Natural killer cell treated with Interleukin-12 subunit alpha and Interleukin-12 subunit beta and Interleukin-15 and Interleukin-18, amount 100 ng/mL, for 72 hours (primary cell): Measurements from ENCODE around the gene CEP85. TPM values are rescaled to one million over a fixed set of nuclear protein-coding genes. Genes with fewer than 3 reads are reported as not detected.

Experiments
- ATAC-seq, 2 donors: fragments of 150-1000 bp; cut with Tn5 transposase in 1 of 2; sonication (Bioruptor Pico), chemical (Tn5 transposase) in 1 of 2; 2 replicates each; pipeline ENCODE4 v1.10.0; 2021
- DNase-seq: peaks from one replicate; pipeline ENCODE4 v3.0.0; 2022; ENCODE audit warnings: low spot score
- H3K27ac Mint-ChIP-seq, 2 donors: 1 replicate in 1 of 2; 2 replicates in 1 of 2; pipeline ENCODE4 v1.8.0; 2022; ENCODE audit warnings: mixed read lengths in 2 of 2, mild to moderate bottlenecking in 1 of 2, moderate library complexity in 1 of 2
- H3K27me3 Mint-ChIP-seq, 2 donors: 1 replicate in 1 of 2; 2 replicates in 1 of 2; pipeline ENCODE4 v1.8.0; 2022; ENCODE audit warnings: mixed read lengths in 2 of 2
- H3K36me3 Mint-ChIP-seq: one replicate; pipeline ENCODE4 v1.8.0; 2022; ENCODE audit warnings: mixed read lengths
- H3K4me1 Mint-ChIP-seq, 2 donors: 1 replicate in 1 of 2; 2 replicates in 1 of 2; pipeline ENCODE4 v1.8.0; 2022; ENCODE audit warnings: low read depth in 2 of 2, mixed read lengths in 2 of 2, mild to moderate bottlenecking in 1 of 2
- H3K4me3 Mint-ChIP-seq: one replicate; pipeline ENCODE4 v1.8.0; 2022; ENCODE audit warnings: mixed read lengths
- H3K9me3 Mint-ChIP-seq: 2 replicates; pipeline ENCODE4 v1.8.0; 2022; ENCODE audit warnings: mixed read lengths
- total RNA-seq, 2 donors: library from RNA; stranded (reverse); gene quantifications; one replicate each; pipeline ENCODE4 v1.2.3, GENCODE V29; 2022

Gene CEP85
- 10 to 100 TPM; 21.0 to 57.5 TPM for total RNA-seq

DNA sequence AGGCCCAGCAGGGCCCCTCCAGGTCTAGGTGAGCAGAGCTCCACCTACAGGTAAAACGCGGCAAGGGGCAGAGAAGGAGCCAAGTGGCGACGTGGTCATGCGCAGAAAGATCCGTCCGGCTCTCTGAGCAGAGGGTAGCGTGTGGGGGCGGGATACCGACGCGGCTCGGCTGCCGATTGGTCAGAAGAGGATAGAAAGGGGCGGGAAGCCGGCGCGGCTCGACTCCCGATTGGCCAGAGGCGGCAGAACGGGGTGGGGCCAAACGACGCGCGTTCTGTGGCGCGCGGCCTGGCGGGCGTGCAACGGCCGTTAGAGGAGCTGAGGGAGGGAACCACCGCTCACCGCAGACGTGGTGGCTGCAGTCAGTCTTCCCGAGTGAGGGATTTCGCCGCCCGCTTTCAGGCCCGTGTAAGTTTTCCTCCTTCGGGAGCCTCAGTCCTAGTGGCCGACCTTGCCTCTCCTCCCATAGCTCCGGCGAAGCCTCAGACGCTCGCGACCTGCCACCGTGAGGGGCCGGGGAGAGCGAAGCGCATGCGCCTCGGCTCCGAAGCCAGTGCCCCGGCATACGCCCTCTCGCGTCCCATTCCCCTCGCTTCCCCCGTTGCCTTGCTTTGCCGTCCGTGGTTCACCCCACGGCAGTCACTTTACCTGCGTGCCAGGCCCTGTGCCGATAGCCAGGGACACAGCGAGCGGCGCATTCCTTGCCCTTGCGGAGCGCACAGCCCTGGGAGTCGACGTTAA lies at the start of gene CEP85:
TSS of gene CEP85 (plus strand) at position 298 of the 741 bp plus-strand sequence. CDS start 5,584 bp downstream, outside the sequence.
- DNase-seq: peak; percentile 97
- Mint-ChIP-seq H3K4me1 (peaks cover 21 to 33% of the 10 kb centered on the region in 2 donors), H3K4me3 (peak within 1 kb of the TSS; percentile 99), H3K36me3 (no peaks in the 10 kb centered on the region), H3K27me3 (no peaks in the 10 kb centered on the region), H3K27ac (peak within 1 kb of the TSS; percentile 94 to 99), H3K9me3 (no peaks in the 10 kb centered on the region)
- ATAC-seq: peak; percentile 98 to 99

DNA sequence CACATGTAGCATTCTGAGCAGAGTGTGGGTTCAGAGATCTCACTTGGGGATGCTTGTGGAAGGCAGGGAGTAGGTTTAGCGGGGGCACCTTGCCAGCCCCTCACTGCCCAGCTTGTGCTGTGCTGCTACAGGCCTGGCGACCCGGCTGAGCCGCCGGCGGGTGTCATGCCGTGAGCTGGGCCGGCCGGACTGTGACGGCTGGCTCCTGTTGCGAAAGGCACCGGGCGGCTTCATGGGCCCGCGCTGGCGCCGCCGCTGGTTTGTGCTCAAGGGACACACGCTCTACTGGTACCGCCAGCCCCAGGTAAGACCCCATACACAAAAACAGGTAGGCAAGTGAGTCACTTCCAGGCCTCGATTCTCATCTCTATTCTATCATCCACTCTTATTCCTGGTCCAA lies 49.1 kb upstream of the CEP85 start:
- Mint-ChIP-seq H3K36me3 (no peaks in the 10 kb centered on the region), H3K27me3 (peaks cover 0 to 4% of the 10 kb centered on the region in 2 donors), H3K4me1 (no peaks in the 10 kb centered on the region), H3K27ac (no peak overlapping the region), H3K4me3 (no peak overlapping the region), H3K9me3 (no peaks in the 10 kb centered on the region)
- ATAC-seq (no peak), DNase-seq (no peak)

DNA sequence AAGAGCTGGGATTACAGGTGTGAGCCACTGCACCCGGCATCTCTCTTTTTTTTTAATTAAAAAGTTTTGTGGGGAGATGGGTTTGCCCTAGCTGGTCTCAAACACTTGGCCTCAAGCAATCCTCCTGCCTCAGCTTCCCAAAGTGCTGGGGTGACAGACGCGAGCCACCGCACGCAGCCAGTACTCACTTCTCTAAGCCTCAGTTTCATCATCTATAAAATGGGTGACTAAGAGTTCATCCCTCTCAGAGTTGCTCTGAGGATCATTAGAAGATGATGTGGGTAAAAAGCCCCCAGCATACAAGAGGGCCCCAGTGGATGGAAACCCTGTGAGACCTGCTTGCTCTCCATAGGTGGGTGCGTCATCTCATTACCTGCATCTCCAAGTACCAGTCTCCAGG lies 46.1 kb upstream of the CEP85 start:
- H3K36me3 Mint-ChIP-seq: no peaks in the 10 kb centered on the region
- no peak overlapping the region for H3K4me3 Mint-ChIP-seq
- no peak overlapping the region for H3K27ac Mint-ChIP-seq
- peaks cover 0 to 2% of the 10 kb centered on the region in 2 donors for H3K4me1 Mint-ChIP-seq
- peaks cover 0 to 2% of the 10 kb centered on the region in 2 donors for H3K27me3 Mint-ChIP-seq
- no peaks in the 10 kb centered on the region for H3K9me3 Mint-ChIP-seq
- ATAC-seq (no peak), DNase-seq (no peak)

GRCh38 chr1:26188477-26188876 lies 45.5 kb upstream of the CEP85 start:
- Mint-ChIP-seq H3K4me3 (no peak overlapping the region), H3K36me3 (no peaks in the 10 kb centered on the region), H3K4me1 (peaks cover 0 to 2% of the 10 kb centered on the region in 2 donors), H3K9me3 (no peaks in the 10 kb centered on the region), H3K27ac (no peak overlapping the region), H3K27me3 (peaks cover 0 to 2% of the 10 kb centered on the region in 2 donors)
- DNase-seq: no peak
- no peak for ATAC-seq

DNA sequence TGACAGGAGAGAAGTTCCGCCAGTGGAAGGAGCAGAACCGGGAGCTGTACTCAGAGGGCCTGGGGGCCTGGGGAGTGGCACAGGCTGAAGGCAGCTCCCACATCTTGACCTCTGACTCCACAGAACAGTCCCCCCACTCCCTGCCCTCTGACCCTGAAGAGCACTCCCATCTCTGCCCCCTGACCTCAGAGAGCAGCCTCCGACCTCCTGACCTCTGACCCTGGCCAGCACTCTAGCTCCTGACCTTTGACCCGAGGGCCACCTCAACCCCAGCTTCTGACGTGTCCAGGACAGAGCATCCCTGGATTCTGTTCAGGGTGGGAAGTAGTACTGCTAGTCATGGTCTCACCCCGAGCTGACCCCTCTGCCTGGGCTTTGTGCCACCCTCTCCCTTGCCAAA lies 44.7 kb upstream of the CEP85 start:
- H3K36me3 Mint-ChIP-seq: no peaks in the 10 kb centered on the region
- peaks cover 0 to 2% of the 10 kb centered on the region in 2 donors for H3K4me1 Mint-ChIP-seq
- peaks cover 3 to 8% of the 10 kb centered on the region in 2 donors for H3K27me3 Mint-ChIP-seq
- H3K4me3 Mint-ChIP-seq: no peak overlapping the region
- H3K9me3 Mint-ChIP-seq: no peaks in the 10 kb centered on the region
- ATAC-seq: no peak
- no peak overlapping the region for H3K27ac Mint-ChIP-seq
- DNase-seq: no peak

- Mint-ChIP-seq H3K36me3 (no peaks in the 10 kb centered on the region), H3K9me3 (no peaks in the 10 kb centered on the region), H3K4me3 (no peak overlapping the region), H3K27me3 (peaks cover 5 to 10% of the 10 kb centered on the region in 2 donors), H3K27ac (no peak overlapping the region), H3K4me1 (peaks cover 0 to 2% of the 10 kb centered on the region in 2 donors)
- DNase-seq: no peak
- no peak for ATAC-seq
Observed at GRCh38 chr1:26189751-26190275, 44.2 kb upstream of the CEP85 start.

- no peak within 1 kb of the TSS for H3K4me3 Mint-ChIP-seq
- peaks cover 7 to 10% of the 10 kb centered on the region in 2 donors for H3K27me3 Mint-ChIP-seq
- no peak within 1 kb of the TSS for H3K27ac Mint-ChIP-seq
- DNase-seq: no peak
- no peaks in the 10 kb centered on the region for H3K36me3 Mint-ChIP-seq
- no peaks in the 10 kb centered on the region for H3K9me3 Mint-ChIP-seq
- no peak for ATAC-seq
- peaks cover 0 to 2% of the 10 kb centered on the region in 2 donors for H3K4me1 Mint-ChIP-seq
Observed at GRCh38 chr1:26190373-26190987, 43.5 kb upstream of the CEP85 start, which contains the start of gene CATSPER4. Gene CATSPER4, plus strand, starts transcription at chr1:26190602. Its CDS starts 26 bp downstream, at chr1:26190628.

- no peaks in the 10 kb centered on the region for H3K36me3 Mint-ChIP-seq
- peaks cover 0 to 2% of the 10 kb centered on the region in 2 donors for H3K4me1 Mint-ChIP-seq
- H3K27ac Mint-ChIP-seq: no peak overlapping the region
- no peak overlapping the region for H3K4me3 Mint-ChIP-seq
- no peaks in the 10 kb centered on the region for H3K9me3 Mint-ChIP-seq
- H3K27me3 Mint-ChIP-seq: peaks cover 10% of the 10 kb centered on the region in 2 donors
- DNase-seq (no peak), ATAC-seq (no peak)
Observed at GRCh38 chr1:26191739-26192138, 42.3 kb upstream of the CEP85 start.

- Mint-ChIP-seq H3K27ac (no peak overlapping the region), H3K27me3 (peaks cover 10 to 14% of the 10 kb centered on the region in 2 donors), H3K36me3 (no peaks in the 10 kb centered on the region), H3K4me1 (peaks cover 0 to 6% of the 10 kb centered on the region in 2 donors), H3K4me3 (no peak overlapping the region), H3K9me3 (no peaks in the 10 kb centered on the region)
- no peak for ATAC-seq
- DNase-seq: no peak
Observed at GRCh38 chr1:26195805-26196204, 38.2 kb upstream of the CEP85 start.

GRCh38 chr1:26197301-26197700 lies 36.7 kb upstream of the CEP85 start:
- Mint-ChIP-seq H3K4me1 (peaks cover 7 to 8% of the 10 kb centered on the region in 2 donors), H3K4me3 (no peak overlapping the region), H3K9me3 (no peaks in the 10 kb centered on the region), H3K27ac (no peak overlapping the region), H3K36me3 (no peaks in the 10 kb centered on the region), H3K27me3 (peaks cover 10 to 12% of the 10 kb centered on the region in 2 donors)
- DNase-seq (no peak), ATAC-seq (no peak)

- H3K9me3 Mint-ChIP-seq: no peaks in the 10 kb centered on the region
- no peaks in the 10 kb centered on the region for H3K36me3 Mint-ChIP-seq
- no peak overlapping the region for H3K4me3 Mint-ChIP-seq
- peaks cover 7 to 12% of the 10 kb centered on the region in 2 donors for H3K4me1 Mint-ChIP-seq
- peaks cover 10 to 12% of the 10 kb centered on the region in 2 donors for H3K27me3 Mint-ChIP-seq
- no peak overlapping the region for H3K27ac Mint-ChIP-seq
- no peak for ATAC-seq
- no peak for DNase-seq
Observed at GRCh38 chr1:26197813-26198212, 36.2 kb upstream of the CEP85 start.

DNA sequence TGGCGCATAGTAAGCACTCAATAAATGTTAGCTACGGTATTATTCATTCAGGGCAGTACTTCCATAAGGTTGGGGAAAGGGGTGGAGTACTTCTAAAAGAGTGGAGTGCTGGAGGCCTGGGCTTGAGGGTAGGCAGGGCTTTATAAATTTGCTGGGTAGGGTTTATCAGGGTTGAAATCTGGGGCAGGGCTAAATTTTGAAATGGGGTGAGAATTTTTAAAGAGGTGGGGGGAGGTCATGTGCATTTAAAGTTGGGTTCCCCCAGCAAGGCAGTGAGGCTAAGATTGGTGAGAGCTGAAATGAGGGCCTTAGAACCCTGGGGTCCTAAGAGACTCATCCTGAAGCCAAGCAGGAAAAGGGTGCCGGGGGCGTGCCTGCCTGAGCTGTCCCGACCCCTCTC lies 33.6 kb upstream of the CEP85 start:
- no peaks in the 10 kb centered on the region for H3K36me3 Mint-ChIP-seq

DNA sequence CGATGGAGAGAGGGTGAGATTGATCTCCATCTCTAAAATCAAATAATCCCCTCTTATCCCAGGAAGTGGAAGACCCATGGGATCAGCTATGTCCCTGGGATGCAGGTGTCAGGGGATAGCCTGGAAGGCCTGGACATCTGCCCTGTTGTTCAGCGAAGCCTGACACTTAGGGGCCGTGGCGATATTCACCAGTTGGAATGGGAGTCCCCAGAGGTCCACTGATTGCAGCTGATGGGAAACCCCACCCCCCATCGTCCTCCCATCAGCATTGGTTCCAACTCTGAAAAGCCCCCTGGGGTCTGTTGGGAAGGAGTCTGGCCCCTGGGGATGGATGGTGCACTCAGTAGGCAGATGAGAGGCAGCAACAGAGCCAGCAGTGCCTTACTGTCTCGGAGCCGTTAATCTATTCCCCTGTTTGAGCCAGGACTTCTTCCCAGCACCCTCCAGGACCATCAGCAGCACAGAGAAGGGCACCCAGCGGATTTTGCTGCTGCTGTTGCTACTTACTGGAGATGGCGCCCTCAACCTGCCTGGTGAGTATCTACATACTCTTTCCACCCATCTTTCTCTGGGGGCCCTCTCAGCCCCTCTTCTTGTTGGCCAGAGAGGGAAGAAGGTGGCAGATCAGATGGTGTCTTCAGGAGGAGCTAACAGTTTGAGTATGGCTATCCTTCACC lies 30.2 kb upstream of the CEP85 start:
- Mint-ChIP-seq H3K4me1 (peaks cover 7 to 12% of the 10 kb centered on the region in 2 donors), H3K9me3 (no peaks in the 10 kb centered on the region), H3K27me3 (peaks cover 0 to 4% of the 10 kb centered on the region in 2 donors), H3K36me3 (no peaks in the 10 kb centered on the region), H3K27ac (no peak overlapping the region), H3K4me3 (no peak overlapping the region)
- DNase-seq (no peak), ATAC-seq (no peak)

More for the DNA sequence above, 33.6 kb upstream of the CEP85 start:
- ATAC-seq: no peak
- DNase-seq: no peak
- Mint-ChIP-seq H3K27me3 (peaks cover 0 to 7% of the 10 kb centered on the region in 2 donors), H3K4me1 (peaks cover 7 to 12% of the 10 kb centered on the region in 2 donors), H3K4me3 (no peak overlapping the region), H3K27ac (peak overlapping the region in 1 of 2 donors; percentile 2), H3K9me3 (no peaks in the 10 kb centered on the region)
